ENCODE data around the gene CORO7. TPM values are rescaled to one million over a fixed set of nuclear protein-coding genes. Genes with fewer than 3 reads are reported as not detected.

The CORO7 gene
- polyA plus RNA-seq, 3 donors = 44.7 to 181 (median 68.4) TPM

DNA sequence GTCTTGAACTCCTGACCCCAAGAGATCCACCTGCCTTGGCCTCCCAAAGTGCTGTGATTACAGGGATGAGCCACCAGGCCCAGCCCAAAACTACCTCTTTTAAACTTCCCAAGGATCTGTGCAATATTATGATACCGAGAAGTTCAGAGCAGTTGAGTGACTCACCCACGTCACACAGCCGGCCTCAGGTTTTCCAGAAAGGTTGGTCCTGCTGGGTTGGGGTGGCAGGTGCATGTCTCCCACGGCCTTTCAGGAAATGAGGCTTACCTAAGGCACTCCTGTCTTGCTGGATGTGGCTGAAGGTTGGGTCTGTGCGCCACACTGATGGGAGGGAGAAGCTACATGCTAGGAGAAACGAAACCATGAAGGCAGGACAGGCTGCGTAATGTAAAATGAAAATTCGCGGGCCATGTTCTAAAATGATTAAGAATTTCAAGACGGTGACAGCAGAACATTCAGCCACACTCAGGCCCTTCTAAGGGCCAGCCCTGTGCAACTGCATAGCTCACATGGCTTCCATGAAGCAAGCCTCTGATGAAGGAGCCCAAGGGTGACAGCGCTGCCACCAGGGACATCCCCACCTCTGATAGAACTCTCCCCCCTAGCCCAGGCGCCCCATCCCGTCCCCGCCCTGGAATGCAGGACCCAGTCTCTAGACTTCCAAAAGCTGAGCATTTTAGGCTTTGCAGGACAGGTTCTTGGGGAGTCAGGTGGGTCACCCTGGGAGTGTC lies 107.1 kb downstream of the CORO7 start:
- H3K36me3 ChIP-seq (replicated peaks in 1 of 2; ENCODE audit: control insufficient read depth in 1 of 2, insufficient read depth in 2 of 2, low read length in 2 of 2) = peaks cover 2 to 4% of the 10 kb centered on the region in 2 donors
- peaks cover 23 to 36% (median 24%) of the 10 kb centered on the region in 3 donors for H3K27me3 Mint-ChIP-seq (ENCODE audit: low read depth in 3 of 3)
- no peak overlapping the region for H3K9ac ChIP-seq (ENCODE audit: insufficient read depth, low read length, poor library complexity, severe bottlenecking)
- peaks cover 11 to 22% of the 10 kb centered on the region in 2 donors for H3K27me3 ChIP-seq (ENCODE audit: control insufficient read depth in 2 of 2, insufficient read depth in 2 of 2, low read length in 2 of 2)
- TF ChIP-seq, protein P1, sequence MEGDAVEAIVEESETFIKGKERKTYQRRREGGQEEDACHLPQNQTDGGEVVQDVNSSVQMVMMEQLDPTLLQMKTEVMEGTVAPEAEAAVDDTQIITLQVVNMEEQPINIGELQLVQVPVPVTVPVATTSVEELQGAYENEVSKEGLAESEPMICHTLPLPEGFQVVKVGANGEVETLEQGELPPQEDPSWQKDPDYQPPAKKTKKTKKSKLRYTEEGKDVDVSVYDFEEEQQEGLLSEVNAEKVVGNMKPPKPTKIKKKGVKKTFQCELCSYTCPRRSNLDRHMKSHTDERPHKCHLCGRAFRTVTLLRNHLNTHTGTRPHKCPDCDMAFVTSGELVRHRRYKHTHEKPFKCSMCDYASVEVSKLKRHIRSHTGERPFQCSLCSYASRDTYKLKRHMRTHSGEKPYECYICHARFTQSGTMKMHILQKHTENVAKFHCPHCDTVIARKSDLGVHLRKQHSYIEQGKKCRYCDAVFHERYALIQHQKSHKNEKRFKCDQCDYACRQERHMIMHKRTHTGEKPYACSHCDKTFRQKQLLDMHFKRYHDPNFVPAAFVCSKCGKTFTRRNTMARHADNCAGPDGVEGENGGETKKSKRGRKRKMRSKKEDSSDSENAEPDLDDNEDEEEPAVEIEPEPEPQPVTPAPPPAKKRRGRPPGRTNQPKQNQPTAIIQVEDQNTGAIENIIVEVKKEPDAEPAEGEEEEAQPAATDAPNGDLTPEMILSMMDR (IDR thresholded peaks at IDR 0.05) = no peak
- peaks cover 8% of the 10 kb centered on the region for H3K79me2 ChIP-seq (ENCODE audit: insufficient read depth, low read length)
- no peak overlapping the region for H3K4me3 Mint-ChIP-seq
- H3K4me2 ChIP-seq (replicated peaks; ENCODE audit: extremely low read depth, low read length, poor library complexity, severe bottlenecking) = no peak overlapping the region
- H3K4me1 ChIP-seq (ENCODE audit: control insufficient read depth in 1 of 2, insufficient read depth in 2 of 2, low read length in 2 of 2) = peaks cover 15 to 22% of the 10 kb centered on the region in 2 donors
- H3K27ac ChIP-seq (ENCODE audit: low read depth in 1 of 2, low read length in 2 of 2) = no peak overlapping the region
- WGBS (ENCODE audit: insufficient coverage) = 95% methylated on average over 12 of the region's 14 CpGs
- H3K27ac Mint-ChIP-seq = peak overlapping the region in 4 of 7 donors; percentile 19 to 95 (median 70)
- H3K36me3 Mint-ChIP-seq = peaks cover 10 to 12% of the 10 kb centered on the region in 2 donors
- intact Hi-C loops (cut with micrococcal nuclease) = loop anchor here (5.0 kb wide), 2 partner anchors 37 to 57 kb away; partner anchors contain the start of gene TFAP4 (in 2 of the 2)
- no peak overlapping the region for H3K4me3 ChIP-seq (replicated peaks in 1 of 3; ENCODE audit: low read depth in 2 of 3, low read length in 3 of 3)
- DNase-seq = no peak
- peaks cover 0 to 2% of the 10 kb centered on the region in 2 donors for H3K9me3 ChIP-seq (replicated peaks in 1 of 2; ENCODE audit: control insufficient read depth in 1 of 2, insufficient read depth in 1 of 2, low read length in 2 of 2)
- no peak overlapping the region for H2AFZ ChIP-seq (ENCODE audit: insufficient read depth, low read depth, low read length, poor library complexity, severe bottlenecking)
- H3K9me3 Mint-ChIP-seq = peaks cover 0 to 9% (median 0%) of the 10 kb centered on the region in 7 donors
- H3K4me1 Mint-ChIP-seq = peaks cover 28% of the 10 kb centered on the region
- peaks cover 4% of the 10 kb centered on the region for H4K20me1 ChIP-seq (ENCODE audit: insufficient read depth, low read length)

DNA sequence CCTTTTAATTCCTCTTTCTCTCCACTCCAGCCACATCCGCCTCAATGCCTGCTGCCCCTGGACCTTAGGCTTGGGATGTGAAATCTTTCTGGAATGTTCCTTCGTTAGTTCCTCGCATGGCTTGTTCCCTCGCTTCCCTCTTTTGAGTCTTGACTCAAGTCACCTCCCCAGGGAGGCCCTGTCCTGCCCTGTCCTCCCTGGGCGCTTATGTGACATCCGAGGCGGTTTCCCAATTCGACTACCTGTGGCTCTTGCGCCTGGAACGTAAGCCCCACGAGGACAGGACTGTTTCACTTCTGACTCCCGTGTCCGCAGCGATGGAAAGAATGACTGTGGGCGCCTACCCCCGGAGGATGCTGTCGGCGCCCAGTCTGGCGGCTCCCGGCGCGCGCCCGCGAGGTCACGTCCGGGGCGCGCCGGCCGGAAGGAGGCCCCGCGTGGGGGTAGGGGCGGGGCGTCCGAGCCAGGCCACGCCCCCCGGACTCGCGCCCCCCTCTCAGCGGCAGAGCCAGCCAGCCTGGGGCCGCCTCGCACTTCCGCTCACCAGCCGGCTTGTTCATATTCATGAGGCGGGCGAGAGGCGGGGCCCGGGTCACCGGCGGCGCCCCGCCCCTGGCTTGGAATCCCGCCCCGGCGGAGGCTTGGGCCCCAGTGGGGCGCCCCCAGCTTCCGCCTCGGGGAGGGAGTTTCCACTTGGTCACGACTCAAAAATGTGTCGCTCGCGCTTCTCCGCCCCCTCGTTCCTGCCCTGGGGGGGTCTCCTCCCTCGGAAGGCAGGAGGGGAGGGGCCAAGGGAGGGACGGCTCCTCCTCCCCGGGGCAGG lies 109.0 kb downstream of the CORO7 start:
- H3K4me1 Mint-ChIP-seq = peaks cover 28% of the 10 kb centered on the region

More for the DNA sequence above, 109.0 kb downstream of the CORO7 start:
- H3K27me3 ChIP-seq (ENCODE audit: control insufficient read depth in 2 of 2, insufficient read depth in 2 of 2, low read length in 2 of 2) = peaks cover 0 to 4% of the 10 kb centered on the region in 2 donors
- Mint-ChIP-seq H3K27me3 (ENCODE audit: low read depth in 3 of 3) (peaks cover 5 to 18% (median 8%) of the 10 kb centered on the region in 3 donors), H3K36me3 (peaks cover 14 to 21% of the 10 kb centered on the region in 2 donors), H3K27ac (peak overlapping the region; percentile 94 to 99 (median 97)), H3K9me3 (peaks cover 0 to 5% (median 0%) of the 10 kb centered on the region in 7 donors), H3K4me3 (peak overlapping the region; percentile 90 to 95)
- no peaks in the 10 kb centered on the region for H3K9me3 ChIP-seq (replicated peaks in 1 of 2; ENCODE audit: control insufficient read depth in 1 of 2, insufficient read depth in 1 of 2, low read length in 2 of 2)
- WGBS (ENCODE audit: insufficient coverage) = under 1% methylated on average over 53 of the region's 68 CpGs
- peak; percentile 94 to 96 (median 95) for DNase-seq
- peaks cover 2 to 8% of the 10 kb centered on the region in 2 donors for H3K36me3 ChIP-seq (replicated peaks in 1 of 2; ENCODE audit: control insufficient read depth in 1 of 2, insufficient read depth in 2 of 2, low read length in 2 of 2)
- H3K4me1 ChIP-seq (ENCODE audit: control insufficient read depth in 1 of 2, insufficient read depth in 2 of 2, low read length in 2 of 2) = peaks cover 15 to 22% of the 10 kb centered on the region in 2 donors
- peaks cover 4% of the 10 kb centered on the region for H4K20me1 ChIP-seq (ENCODE audit: insufficient read depth, low read length)
- intact Hi-C loops (cut with micrococcal nuclease) = loop anchor here (5.0 kb wide), 2 partner anchors 35 to 55 kb away; partner anchors contain the start of gene TFAP4 (in 2 of the 2)
- peak overlapping the region; percentile 82 for H3K9ac ChIP-seq (ENCODE audit: insufficient read depth, low read length, poor library complexity, severe bottlenecking)
- H3K27ac ChIP-seq (ENCODE audit: low read depth in 1 of 2, low read length in 2 of 2) = peak overlapping the region; percentile 85 to 93
- TF ChIP-seq, protein P1 (IDR thresholded peaks at IDR 0.05) = no peak
- H3K4me2 ChIP-seq (replicated peaks; ENCODE audit: extremely low read depth, low read length, poor library complexity, severe bottlenecking) = peak overlapping the region; percentile 84
- H3K79me2 ChIP-seq (ENCODE audit: insufficient read depth, low read length) = peaks cover 8% of the 10 kb centered on the region
- peak overlapping the region; percentile 60 to 81 (median 69) for H3K4me3 ChIP-seq (replicated peaks in 1 of 3; ENCODE audit: low read depth in 2 of 3, low read length in 3 of 3)
- peak overlapping the region; percentile 85 for H2AFZ ChIP-seq (ENCODE audit: insufficient read depth, low read depth, low read length, poor library complexity, severe bottlenecking)

Data from CD14-positive monocyte (primary cell).